ENCODE measurements around the gene OR2A12.

The OR2A12 gene

DNA sequence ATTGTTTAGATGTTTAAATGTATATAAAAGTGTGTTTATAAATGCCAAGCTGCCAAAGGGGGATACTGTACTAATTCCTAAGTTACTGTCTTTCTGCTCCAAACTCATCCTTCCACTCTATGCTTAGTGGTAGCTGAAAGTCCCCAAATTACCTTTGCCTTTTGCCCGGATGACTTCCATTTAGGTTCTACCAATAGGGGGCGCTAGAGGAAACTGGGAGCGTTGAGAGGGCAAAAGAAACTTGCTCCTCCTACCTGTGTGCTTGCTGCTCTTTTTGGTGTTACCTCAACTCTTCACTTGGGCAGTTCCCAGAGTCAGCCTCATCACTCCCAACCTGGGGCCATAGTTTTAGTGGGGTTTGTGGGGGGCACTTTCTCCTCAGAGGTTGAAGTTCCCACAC, 22.4 kb upstream of the OR2A12 start:
- TF ChIP-seq EP300 (IDR thresholded peaks at IDR 0.05; ENCODE audit: borderline replicate concordance) (no peak), RAD21 (IDR thresholded peaks at IDR 0.05; ENCODE audit: low read depth) (peak; percentile 16; the same call in 1 of the 2 replicates)

DNA sequence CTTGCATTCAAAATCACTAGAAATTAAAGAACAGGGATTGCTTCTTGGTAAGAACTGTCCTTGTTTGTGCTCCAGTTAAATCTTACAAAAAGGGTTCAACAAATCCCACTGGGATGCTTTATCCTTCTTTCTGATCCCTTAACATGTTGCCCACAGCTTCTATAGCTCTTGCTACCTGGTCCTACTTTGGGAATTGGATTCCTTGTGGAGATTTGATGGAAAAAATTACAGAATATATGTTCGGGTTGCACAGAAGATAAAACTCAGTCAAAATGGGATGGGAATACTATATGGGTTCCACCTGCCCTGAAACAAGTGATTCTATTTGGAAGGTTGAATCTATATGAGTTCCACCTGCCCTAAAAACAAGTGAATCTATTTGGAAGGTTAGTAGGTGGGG, 16.6 kb upstream of the OR2A12 start, which contains the start of gene OR2A25:
Gene OR2A25, plus strand, starts transcription at position 301 of the 400 bp plus-strand sequence. CDS start 4,409 bp downstream, outside the sequence.
- no peak for TF ChIP-seq CREB1 (IDR thresholded peaks at IDR 0.05; ENCODE audit: low read depth)
- TF ChIP-seq TEAD4 (IDR thresholded peaks at IDR 0.05) = no peak
- TF ChIP-seq EGR1 (IDR thresholded peaks at IDR 0.05) = no peak
- TF ChIP-seq, protein P1, sequence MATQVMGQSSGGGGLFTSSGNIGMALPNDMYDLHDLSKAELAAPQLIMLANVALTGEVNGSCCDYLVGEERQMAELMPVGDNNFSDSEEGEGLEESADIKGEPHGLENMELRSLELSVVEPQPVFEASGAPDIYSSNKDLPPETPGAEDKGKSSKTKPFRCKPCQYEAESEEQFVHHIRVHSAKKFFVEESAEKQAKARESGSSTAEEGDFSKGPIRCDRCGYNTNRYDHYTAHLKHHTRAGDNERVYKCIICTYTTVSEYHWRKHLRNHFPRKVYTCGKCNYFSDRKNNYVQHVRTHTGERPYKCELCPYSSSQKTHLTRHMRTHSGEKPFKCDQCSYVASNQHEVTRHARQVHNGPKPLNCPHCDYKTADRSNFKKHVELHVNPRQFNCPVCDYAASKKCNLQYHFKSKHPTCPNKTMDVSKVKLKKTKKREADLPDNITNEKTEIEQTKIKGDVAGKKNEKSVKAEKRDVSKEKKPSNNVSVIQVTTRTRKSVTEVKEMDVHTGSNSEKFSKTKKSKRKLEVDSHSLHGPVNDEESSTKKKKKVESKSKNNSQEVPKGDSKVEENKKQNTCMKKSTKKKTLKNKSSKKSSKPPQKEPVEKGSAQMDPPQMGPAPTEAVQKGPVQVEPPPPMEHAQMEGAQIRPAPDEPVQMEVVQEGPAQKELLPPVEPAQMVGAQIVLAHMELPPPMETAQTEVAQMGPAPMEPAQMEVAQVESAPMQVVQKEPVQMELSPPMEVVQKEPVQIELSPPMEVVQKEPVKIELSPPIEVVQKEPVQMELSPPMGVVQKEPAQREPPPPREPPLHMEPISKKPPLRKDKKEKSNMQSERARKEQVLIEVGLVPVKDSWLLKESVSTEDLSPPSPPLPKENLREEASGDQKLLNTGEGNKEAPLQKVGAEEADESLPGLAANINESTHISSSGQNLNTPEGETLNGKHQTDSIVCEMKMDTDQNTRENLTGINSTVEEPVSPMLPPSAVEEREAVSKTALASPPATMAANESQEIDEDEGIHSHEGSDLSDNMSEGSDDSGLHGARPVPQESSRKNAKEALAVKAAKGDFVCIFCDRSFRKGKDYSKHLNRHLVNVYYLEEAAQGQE (IDR thresholded peaks at IDR 0.05; ENCODE audit: low read depth) = no peak
- TF ChIP-seq TCF12 (IDR thresholded peaks at IDR 0.05; ENCODE audit: low read depth) = no peak
- TF ChIP-seq RAD21 (IDR thresholded peaks at IDR 0.05; ENCODE audit: low read depth) = no peak
- no peak for TF ChIP-seq EP300 (IDR thresholded peaks at IDR 0.05; ENCODE audit: borderline replicate concordance)
- TF ChIP-seq, protein P2, sequence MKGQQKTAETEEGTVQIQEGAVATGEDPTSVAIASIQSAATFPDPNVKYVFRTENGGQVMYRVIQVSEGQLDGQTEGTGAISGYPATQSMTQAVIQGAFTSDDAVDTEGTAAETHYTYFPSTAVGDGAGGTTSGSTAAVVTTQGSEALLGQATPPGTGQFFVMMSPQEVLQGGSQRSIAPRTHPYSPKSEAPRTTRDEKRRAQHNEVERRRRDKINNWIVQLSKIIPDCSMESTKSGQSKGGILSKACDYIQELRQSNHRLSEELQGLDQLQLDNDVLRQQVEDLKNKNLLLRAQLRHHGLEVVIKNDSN (IDR thresholded peaks at IDR 0.05) = no peak

DNA sequence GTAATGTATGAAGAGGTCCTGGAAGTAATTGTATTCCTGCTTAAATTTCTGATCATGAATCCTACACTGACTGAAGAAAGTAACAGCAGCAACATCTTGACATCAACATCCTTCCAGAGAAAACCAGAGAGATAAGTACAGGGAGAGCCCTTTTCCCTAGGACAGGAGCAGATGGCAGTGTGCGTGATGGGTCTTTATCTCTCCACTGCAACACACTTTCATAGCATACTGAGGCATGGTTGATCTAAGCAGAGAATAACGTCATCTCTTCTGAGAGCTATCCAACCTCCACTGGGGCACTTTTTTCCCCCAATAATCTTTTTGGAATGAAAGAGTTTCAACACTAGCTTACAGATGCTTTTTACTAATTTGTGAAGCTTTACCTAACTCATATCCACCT, 16.1 kb upstream of the OR2A12 start:
- TF ChIP-seq, protein P3, sequence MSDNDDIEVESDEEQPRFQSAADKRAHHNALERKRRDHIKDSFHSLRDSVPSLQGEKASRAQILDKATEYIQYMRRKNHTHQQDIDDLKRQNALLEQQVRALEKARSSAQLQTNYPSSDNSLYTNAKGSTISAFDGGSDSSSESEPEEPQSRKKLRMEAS (IDR thresholded peaks at IDR 0.05) = no peak
- TF ChIP-seq YY1 (IDR thresholded peaks at IDR 0.05; ENCODE audit: low read depth) = no peak
- TF ChIP-seq CREB1 (IDR thresholded peaks at IDR 0.05; ENCODE audit: low read depth) = no peak
- TF ChIP-seq RAD21 (IDR thresholded peaks at IDR 0.05; ENCODE audit: low read depth) = no peak
- TF ChIP-seq NFIC (IDR thresholded peaks at IDR 0.05) = no peak
- no peak for TF ChIP-seq EP300 (IDR thresholded peaks at IDR 0.05; ENCODE audit: borderline replicate concordance)
- TF ChIP-seq CEBPB (IDR thresholded peaks at IDR 0.05) = no peak
- TF ChIP-seq TAF1 (IDR thresholded peaks at IDR 0.05; ENCODE audit: low read depth) = no peak
- no peak for TF ChIP-seq TEAD4 (IDR thresholded peaks at IDR 0.05)
- TF ChIP-seq, protein P1 (IDR thresholded peaks at IDR 0.05; ENCODE audit: low read depth) = no peak
- TF ChIP-seq EGR1 (IDR thresholded peaks at IDR 0.05) = no peak
- TF ChIP-seq, protein P2 (IDR thresholded peaks at IDR 0.05) = no peak
- no peak for TF ChIP-seq FOXM1 (IDR thresholded peaks at IDR 0.05; ENCODE audit: borderline replicate concordance, low read depth)
- no peak for TF ChIP-seq ZBTB7A (IDR thresholded peaks at IDR 0.05; ENCODE audit: low read depth)
- TF ChIP-seq TCF12 (IDR thresholded peaks at IDR 0.05; ENCODE audit: low read depth) = no peak

DNA sequence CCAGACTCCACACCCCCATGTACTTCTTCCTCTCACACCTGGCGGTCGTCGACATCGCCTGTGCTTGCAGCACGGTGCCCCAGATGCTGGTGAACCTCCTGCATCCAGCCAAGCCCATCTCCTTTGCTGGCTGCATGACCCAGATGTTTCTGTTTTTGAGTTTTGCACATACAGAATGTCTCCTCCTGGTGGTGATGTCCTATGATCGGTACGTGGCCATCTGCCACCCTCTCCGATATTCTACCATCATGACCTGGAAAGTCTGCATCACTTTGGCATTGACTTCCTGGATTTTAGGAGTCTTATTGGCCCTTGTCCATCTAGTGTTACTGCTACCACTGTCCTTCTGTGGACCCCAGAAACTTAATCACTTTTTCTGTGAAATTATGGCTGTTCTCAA, 11.7 kb upstream of the OR2A12 start:
- TF ChIP-seq TCF12 (IDR thresholded peaks at IDR 0.05; ENCODE audit: low read depth) = no peak
- TF ChIP-seq, protein P3 (IDR thresholded peaks at IDR 0.05) = no peak
- no peak for TF ChIP-seq EGR1 (IDR thresholded peaks at IDR 0.05)
- TF ChIP-seq, protein P1 (IDR thresholded peaks at IDR 0.05; ENCODE audit: low read depth) = no peak
- no peak for TF ChIP-seq RAD21 (IDR thresholded peaks at IDR 0.05; ENCODE audit: low read depth)
- TF ChIP-seq CREB1 (IDR thresholded peaks at IDR 0.05; ENCODE audit: low read depth) = no peak
- no peak for TF ChIP-seq ZBTB7A (IDR thresholded peaks at IDR 0.05; ENCODE audit: low read depth)
- TF ChIP-seq YY1 (IDR thresholded peaks at IDR 0.05; ENCODE audit: low read depth) = no peak
- TF ChIP-seq TAF1 (IDR thresholded peaks at IDR 0.05; ENCODE audit: low read depth) = no peak
- TF ChIP-seq TEAD4 (IDR thresholded peaks at IDR 0.05) = no peak
- no peak for TF ChIP-seq CEBPB (IDR thresholded peaks at IDR 0.05)
- TF ChIP-seq, protein P2 (IDR thresholded peaks at IDR 0.05) = no peak
